Nucleus accumbens (tissue), 56 donors: ENCODE measurements around the gene TNNT1.
"Not testable (repeated sequence)": the region's sequence is repeated elsewhere in the genome, so short reads cannot be mapped to it uniquely, and the experiment has no call there.

Experiments used
- DNase-seq, 56 donors: peaks; one replicate each; lab custom pipeline; 2025; lab: John Stamatoyannopoulos, UW

The TNNT1 gene

GRCh38 chr19:55113570-55114039 is 35.4 kb downstream of the TNNT1 start:
- peak in 45 of 56 donors; percentile 6 to 82 (median 33) for DNase-seq

DNA sequence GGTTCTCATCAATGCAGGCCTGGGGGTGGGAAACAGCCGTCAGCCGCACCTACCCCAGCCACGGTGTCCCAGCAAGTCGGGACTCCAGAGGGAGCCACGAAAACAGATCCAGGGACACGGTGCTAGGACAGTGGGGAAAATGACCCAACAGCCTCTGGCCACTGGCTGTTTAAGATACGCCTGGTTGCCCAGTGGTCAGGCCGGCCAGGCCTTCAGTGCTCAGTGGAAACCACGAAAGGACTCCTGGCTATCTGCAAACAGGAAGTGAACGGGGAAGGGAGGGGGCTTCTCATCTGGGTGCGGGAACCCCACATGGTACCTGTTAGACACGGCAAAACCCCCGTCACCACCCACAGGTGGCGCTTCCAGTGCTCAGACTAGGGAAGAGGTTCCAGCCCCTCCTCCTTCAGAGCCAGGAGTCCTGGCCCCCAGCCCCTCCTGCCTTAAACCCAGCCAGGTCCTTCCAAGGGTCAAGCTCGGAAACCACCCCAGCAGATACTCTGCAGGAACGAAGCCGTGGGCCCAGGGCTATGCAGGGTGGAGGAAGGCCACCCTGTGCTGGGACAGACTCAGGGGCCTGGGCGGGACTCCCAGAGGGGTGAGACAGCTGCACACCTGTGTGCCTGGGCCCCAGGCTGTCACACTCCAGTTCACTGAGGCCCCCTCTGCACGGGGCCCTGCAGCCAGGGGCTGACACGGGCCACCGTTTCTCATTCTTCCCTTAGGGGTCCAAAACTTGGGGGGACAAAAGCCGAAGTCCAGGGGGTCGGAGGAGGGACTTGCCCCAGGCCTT is 36.0 kb downstream of the TNNT1 start:
- DNase-seq, result no peak

GRCh38 chr19:55112246-55112776 is 36.7 kb downstream of the TNNT1 start:
- no peak for DNase-seq

DNA sequence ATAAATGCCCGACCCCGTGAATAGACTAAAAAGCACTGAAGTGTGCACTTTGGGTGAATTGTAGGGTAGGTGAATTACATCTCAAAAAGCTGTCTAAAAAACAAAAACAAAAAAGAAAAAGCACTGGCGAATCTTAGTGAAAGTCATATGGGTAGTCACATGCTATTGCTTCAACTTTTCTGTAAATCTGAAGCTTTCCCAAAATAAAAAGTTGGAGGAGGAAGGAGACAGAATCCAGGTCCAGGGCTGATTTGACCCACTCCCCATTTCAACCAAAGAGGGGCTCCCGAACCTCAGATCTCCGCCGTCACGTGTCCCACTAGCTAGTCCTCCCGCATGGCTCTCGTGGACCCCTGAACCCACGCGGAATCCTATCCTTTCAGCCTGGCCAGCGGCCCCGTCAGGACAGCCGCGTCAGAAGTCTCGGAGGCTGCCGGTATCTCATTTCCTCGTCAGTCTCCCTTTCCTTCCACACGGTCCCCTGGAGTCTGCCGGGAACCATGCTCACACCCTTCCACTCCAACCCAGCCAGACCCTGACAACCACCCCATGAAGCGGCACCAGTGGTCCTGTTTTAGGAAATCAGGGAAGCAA is 37.7 kb downstream of the TNNT1 start:
- DNase-seq, result no peak

- DNase-seq, result no peak
Observed at GRCh38 chr19:55109527-55110291, 39.3 kb downstream of the TNNT1 start.

DNA sequence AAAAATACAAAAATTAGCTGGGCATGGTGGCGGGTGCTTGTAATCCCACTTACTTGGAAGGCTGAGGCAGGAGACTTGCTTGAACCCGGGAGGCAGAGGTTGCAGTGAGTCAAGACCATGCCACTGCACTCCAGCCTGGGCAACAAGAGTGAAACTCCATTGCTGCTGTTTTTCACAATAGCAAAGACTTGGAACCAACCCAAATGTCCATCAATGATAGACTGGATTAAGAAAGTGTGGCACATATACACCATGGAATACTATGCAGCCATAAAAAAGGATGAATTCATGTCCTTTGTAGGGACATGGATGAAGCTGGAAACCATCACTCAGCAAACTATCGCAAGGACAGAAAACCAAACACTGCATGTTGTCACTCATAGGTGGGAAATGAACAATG is 41.8 kb downstream of the TNNT1 start:
- DNase-seq, result not testable (repeated sequence)

DNA sequence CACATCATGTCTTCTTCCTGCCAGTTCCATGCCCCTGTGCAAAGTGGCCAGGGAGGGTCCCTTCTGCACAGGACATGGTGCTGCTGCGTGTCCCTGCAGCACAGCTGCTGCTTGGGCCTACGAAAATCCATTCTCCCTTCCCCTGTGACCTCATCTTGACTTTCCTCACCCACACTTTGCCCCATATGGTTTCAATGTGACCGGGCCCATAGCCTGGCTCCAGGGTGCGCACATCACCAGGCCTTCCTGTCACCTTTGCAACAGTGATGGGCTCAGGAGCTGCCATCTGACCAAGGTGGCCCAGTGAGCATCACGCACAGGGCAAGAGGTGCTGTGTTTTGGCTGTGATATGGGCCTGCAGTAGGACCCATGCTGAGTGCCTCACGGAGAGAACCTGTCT is 42.4 kb downstream of the TNNT1 start:
- no peak for DNase-seq

DNA sequence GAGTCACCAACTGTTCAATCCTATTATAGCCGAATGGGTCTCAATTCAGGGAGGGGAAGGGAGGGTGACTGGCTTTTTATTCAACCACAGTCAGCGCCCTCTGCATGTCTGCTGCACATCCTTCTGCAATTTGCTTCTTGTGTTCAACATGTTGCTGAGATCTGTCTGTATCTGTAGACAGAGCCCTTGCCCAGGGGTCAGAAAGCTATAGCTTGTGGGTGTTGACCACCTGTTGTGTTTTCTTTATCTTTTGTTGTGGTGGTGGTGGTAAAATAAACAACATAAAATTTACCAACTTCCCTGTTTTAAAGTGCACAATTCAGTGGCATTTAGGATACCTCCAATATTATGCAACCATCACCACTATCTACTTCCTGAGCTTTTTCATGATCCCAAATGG is 43.8 kb downstream of the TNNT1 start:
- DNase-seq, result no peak

DNA sequence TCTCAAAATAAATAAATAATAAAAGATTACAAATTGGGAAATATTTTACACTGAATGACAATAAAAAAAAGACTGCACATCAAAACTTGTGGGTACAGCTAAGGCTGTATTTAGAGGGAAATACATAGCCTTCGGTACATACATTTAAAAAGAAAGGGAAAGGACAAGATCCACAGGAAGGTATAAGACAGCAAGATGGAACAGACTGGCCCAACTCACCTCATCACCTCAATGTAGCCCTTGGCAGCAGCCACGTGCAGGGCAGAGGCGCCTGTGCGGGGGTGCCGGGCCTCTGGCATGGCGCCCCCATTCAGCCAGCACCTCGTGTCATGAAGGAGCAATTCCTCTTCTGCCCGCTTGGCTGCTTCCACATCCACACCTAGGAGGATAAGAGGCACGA is 45.8 kb downstream of the TNNT1 start:
- DNase-seq, result no peak

- peak in 21 of 56 donors; percentile 5 to 54 (median 20) for DNase-seq
Observed at GRCh38 chr19:55101261-55101660, 47.7 kb downstream of the TNNT1 start.

- no peak for DNase-seq
Observed at GRCh38 chr19:55099557-55100506, 49.2 kb downstream of the TNNT1 start.

DNA sequence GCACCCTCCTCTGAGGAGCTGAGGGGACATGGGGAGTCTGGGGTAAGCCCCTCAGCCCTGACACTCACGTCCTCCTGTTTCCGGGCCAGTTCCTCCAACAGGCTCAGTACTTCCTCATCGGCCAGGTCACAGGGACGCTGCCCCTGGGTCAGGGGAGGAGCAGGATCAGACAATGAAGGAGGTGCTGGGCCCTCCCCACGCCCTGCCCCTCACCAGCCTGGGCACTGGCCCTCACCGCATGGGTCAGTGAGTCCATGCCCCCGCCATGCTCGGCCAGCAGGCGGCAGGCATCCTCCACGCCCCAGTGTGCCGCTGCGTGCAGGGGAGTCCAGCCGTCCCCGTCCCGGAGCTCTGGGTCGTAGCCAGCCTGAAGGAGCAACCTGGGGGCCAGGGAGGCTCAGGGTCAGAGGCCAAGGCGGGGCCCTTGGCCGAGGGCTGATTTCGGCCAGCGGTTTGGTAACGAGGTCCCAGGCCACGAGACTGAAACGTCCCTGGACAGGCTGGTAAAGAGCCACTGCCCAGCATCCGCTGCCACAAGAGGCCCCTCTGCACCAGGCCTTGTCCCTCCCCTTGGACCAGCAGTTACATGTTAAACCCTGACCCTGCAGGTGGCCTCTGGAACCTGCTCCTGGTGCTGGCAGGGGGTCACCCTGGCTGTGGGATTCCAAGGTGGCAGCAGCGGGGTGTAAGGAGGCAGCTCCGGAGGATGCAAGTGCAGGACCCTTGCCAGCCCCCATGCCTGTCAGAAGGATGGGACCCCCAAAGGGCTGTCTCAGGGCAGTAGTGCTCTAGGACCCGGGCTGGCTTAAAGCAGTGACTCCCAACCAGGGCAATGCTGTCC is 50.1 kb downstream of the TNNT1 start:
- no peak for DNase-seq

- no peak for DNase-seq
Observed at GRCh38 chr19:55097864-55098715, 50.9 kb downstream of the TNNT1 start.

GRCh38 chr19:55096061-55096701 is 52.8 kb downstream of the TNNT1 start:
- no peak for DNase-seq

GRCh38 chr19:55095260-55096060 is 53.5 kb downstream of the TNNT1 start:
- no peak for DNase-seq

- DNase-seq, result no peak
Observed at GRCh38 chr19:55094456-55095259, 54.3 kb downstream of the TNNT1 start.
